ENCODE measurements around the gene PGK1. TPM values are rescaled to one million over a fixed set of nuclear protein-coding genes. Genes with fewer than 3 reads are reported as not detected.
"Not testable (repeated sequence)": the region's sequence is repeated elsewhere in the genome, so short reads cannot be mapped to it uniquely, and the experiment has no call there.

The PGK1 gene
- polyA plus RNA-seq, 3 donors = 292 to 1,007 (median 923) TPM

DNA sequence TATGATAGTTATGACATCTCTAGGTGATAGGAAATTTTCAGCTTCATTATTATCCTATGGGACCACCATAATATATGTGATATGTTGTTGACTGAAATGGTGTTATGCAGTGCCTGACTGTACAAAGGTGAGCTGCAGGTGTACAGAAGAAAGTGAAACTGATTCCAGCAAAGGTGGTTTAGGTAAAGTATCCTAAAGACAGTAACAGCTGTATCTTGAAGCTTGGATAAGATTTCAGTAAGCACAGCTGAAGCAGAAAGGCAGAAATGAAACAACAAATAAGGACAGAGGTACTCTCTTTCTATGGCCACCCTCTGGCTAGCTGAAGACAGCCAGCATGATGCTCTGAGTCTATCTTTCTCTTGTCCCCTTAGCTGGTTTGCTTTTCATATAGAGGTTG, 30.0 kb upstream of the PGK1 start:
- peaks cover 4 to 26% (median 16%) of the 10 kb centered on the region in 7 donors for H3K9me3 Mint-ChIP-seq

DNA sequence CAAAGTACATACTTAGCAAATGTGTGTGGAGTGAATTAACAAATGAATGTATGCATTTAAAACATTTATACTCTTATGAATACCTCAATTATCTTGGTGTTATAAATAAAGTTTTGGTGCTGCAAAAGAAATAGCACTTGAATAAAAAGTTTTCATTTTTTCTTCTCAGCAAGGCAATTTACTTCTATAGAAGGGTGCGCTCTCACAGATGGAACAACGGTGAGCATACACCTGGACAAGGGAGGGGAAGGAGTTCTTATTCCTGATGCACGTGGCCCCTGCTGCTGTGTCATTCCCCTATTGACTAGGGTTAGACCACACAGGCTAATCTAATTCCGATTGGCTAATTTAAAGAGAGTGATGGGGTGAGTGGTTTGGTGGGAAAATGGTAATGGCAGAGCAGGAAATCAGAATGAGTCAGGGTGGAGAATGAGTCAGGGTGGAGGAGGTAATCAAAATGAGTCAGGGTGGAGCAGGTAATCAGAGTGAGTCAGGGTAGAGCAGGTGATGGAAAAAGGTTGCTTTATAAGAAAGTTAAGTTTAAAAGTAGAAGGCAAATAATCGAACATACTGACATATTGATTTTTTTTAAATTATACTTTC, 28.2 kb upstream of the PGK1 start:
- Histone ChIP-seq H3K4me3 (replicated peaks in 1 of 3; ENCODE audit: low read depth in 2 of 3, low read length in 3 of 3) (no peak overlapping the region), H4K20me1 (ENCODE audit: insufficient read depth, low read length) (no peaks in the 10 kb centered on the region), H3K9me3 (replicated peaks in 1 of 2; ENCODE audit: control insufficient read depth in 1 of 2, insufficient read depth in 1 of 2, low read length in 2 of 2) (peaks cover 0 to 9% of the 10 kb centered on the region in 2 donors), H3K36me3 (replicated peaks in 1 of 2; ENCODE audit: control insufficient read depth in 1 of 2, insufficient read depth in 2 of 2, low read length in 2 of 2) (no peaks in the 10 kb centered on the region), H3K9ac (ENCODE audit: insufficient read depth, low read length, poor library complexity, severe bottlenecking) (no peak overlapping the region), H2AFZ (ENCODE audit: insufficient read depth, low read depth, low read length, poor library complexity, severe bottlenecking) (no peak overlapping the region), H3K4me2 (replicated peaks; ENCODE audit: extremely low read depth, low read length, poor library complexity, severe bottlenecking) (no peak overlapping the region), H3K4me1 (ENCODE audit: control insufficient read depth in 1 of 2, insufficient read depth in 2 of 2, low read length in 2 of 2) (no peaks in the 10 kb centered on the region), H3K27me3 (ENCODE audit: control insufficient read depth in 2 of 2, insufficient read depth in 2 of 2, low read length in 2 of 2) (no peaks in the 10 kb centered on the region), H3K79me2 (ENCODE audit: insufficient read depth, low read length) (no peaks in the 10 kb centered on the region), H3K27ac (ENCODE audit: low read depth in 1 of 2, low read length in 2 of 2) (no peak overlapping the region)
- no CpG with 5 or more reads among the region's 5 CpGs for WGBS (ENCODE audit: insufficient coverage)
- TF ChIP-seq, protein P1, sequence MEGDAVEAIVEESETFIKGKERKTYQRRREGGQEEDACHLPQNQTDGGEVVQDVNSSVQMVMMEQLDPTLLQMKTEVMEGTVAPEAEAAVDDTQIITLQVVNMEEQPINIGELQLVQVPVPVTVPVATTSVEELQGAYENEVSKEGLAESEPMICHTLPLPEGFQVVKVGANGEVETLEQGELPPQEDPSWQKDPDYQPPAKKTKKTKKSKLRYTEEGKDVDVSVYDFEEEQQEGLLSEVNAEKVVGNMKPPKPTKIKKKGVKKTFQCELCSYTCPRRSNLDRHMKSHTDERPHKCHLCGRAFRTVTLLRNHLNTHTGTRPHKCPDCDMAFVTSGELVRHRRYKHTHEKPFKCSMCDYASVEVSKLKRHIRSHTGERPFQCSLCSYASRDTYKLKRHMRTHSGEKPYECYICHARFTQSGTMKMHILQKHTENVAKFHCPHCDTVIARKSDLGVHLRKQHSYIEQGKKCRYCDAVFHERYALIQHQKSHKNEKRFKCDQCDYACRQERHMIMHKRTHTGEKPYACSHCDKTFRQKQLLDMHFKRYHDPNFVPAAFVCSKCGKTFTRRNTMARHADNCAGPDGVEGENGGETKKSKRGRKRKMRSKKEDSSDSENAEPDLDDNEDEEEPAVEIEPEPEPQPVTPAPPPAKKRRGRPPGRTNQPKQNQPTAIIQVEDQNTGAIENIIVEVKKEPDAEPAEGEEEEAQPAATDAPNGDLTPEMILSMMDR (IDR thresholded peaks at IDR 0.05) = no peak
- Mint-ChIP-seq H3K36me3 (no peaks in the 10 kb centered on the region), H3K4me3 (no peak overlapping the region), H3K27me3 (ENCODE audit: low read depth in 3 of 3) (no peaks in the 10 kb centered on the region), H3K4me1 (no peaks in the 10 kb centered on the region), H3K27ac (no peak overlapping the region), H3K9me3 (peaks cover 4 to 26% (median 15%) of the 10 kb centered on the region in 7 donors)
- no peak for DNase-seq
- intact Hi-C loops (cut with micrococcal nuclease) = no loop called here

More for the DNA sequence above, 30.0 kb upstream of the PGK1 start:
- TF ChIP-seq, protein P1 (IDR thresholded peaks at IDR 0.05) = no peak
- no peak overlapping the region for H3K9ac ChIP-seq (ENCODE audit: insufficient read depth, low read length, poor library complexity, severe bottlenecking)
- H3K27ac ChIP-seq (ENCODE audit: low read depth in 1 of 2, low read length in 2 of 2) = no peak overlapping the region
- no peaks in the 10 kb centered on the region for H3K27me3 ChIP-seq (ENCODE audit: control insufficient read depth in 2 of 2, insufficient read depth in 2 of 2, low read length in 2 of 2)
- peaks cover 3 to 13% of the 10 kb centered on the region in 2 donors for H3K9me3 ChIP-seq (replicated peaks in 1 of 2; ENCODE audit: control insufficient read depth in 1 of 2, insufficient read depth in 1 of 2, low read length in 2 of 2)
- no peak overlapping the region for H3K4me3 ChIP-seq (replicated peaks in 1 of 3; ENCODE audit: low read depth in 2 of 3, low read length in 3 of 3)
- H3K79me2 ChIP-seq (ENCODE audit: insufficient read depth, low read length) = no peaks in the 10 kb centered on the region
- no peak overlapping the region for H2AFZ ChIP-seq (ENCODE audit: insufficient read depth, low read depth, low read length, poor library complexity, severe bottlenecking)
- intact Hi-C loops (cut with micrococcal nuclease) = no loop called here
- H3K27me3 Mint-ChIP-seq (ENCODE audit: low read depth in 3 of 3) = no peaks in the 10 kb centered on the region
- no peaks in the 10 kb centered on the region for H3K4me1 Mint-ChIP-seq
- no peak overlapping the region for H3K27ac Mint-ChIP-seq
- H3K4me1 ChIP-seq (ENCODE audit: control insufficient read depth in 1 of 2, insufficient read depth in 2 of 2, low read length in 2 of 2) = no peaks in the 10 kb centered on the region
- DNase-seq = no peak
- H3K4me2 ChIP-seq (replicated peaks; ENCODE audit: extremely low read depth, low read length, poor library complexity, severe bottlenecking) = no peak overlapping the region
- no peaks in the 10 kb centered on the region for H4K20me1 ChIP-seq (ENCODE audit: insufficient read depth, low read length)
- no peaks in the 10 kb centered on the region for H3K36me3 ChIP-seq (replicated peaks in 1 of 2; ENCODE audit: control insufficient read depth in 1 of 2, insufficient read depth in 2 of 2, low read length in 2 of 2)
- H3K36me3 Mint-ChIP-seq = no peaks in the 10 kb centered on the region
- H3K4me3 Mint-ChIP-seq = no peak overlapping the region

DNA sequence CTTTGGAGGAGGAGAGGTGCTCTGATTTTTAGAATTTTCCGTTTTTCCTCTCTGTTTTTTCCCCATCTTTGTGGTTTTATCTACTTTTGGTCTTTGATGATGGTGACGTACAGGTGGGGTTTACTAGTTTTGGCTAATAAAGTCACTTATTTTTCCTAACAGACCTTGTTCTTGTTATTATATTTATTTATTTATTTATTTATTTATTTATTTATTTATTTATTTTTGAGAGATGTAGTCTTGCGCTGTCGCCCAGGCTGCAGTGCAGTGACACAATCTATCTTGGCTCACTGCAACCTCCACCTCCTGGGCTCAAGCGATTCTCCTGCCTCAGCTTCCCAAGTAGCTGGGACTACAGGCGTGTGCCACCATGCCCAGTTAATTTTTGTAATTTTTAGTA, 22.6 kb upstream of the PGK1 start:
- H4K20me1 ChIP-seq (ENCODE audit: insufficient read depth, low read length); H3K4me3 Mint-ChIP-seq; H3K36me3 Mint-ChIP-seq; intact Hi-C loops (cut with micrococcal nuclease); DNase-seq; H3K4me1 Mint-ChIP-seq; H3K4me1 ChIP-seq (ENCODE audit: control insufficient read depth in 1 of 2, insufficient read depth in 2 of 2, low read length in 2 of 2); H3K36me3 ChIP-seq (replicated peaks in 1 of 2; ENCODE audit: control insufficient read depth in 1 of 2, insufficient read depth in 2 of 2, low read length in 2 of 2); H3K27me3 ChIP-seq (ENCODE audit: control insufficient read depth in 2 of 2, insufficient read depth in 2 of 2, low read length in 2 of 2); H3K9me3 ChIP-seq (replicated peaks in 1 of 2; ENCODE audit: control insufficient read depth in 1 of 2, insufficient read depth in 1 of 2, low read length in 2 of 2); H3K4me2 ChIP-seq (replicated peaks; ENCODE audit: extremely low read depth, low read length, poor library complexity, severe bottlenecking); H3K4me3 ChIP-seq (replicated peaks in 1 of 3; ENCODE audit: low read depth in 2 of 3, low read length in 3 of 3); H3K79me2 ChIP-seq (ENCODE audit: insufficient read depth, low read length); H3K27ac ChIP-seq (ENCODE audit: low read depth in 1 of 2, low read length in 2 of 2); H3K9ac ChIP-seq (ENCODE audit: insufficient read depth, low read length, poor library complexity, severe bottlenecking); H2AFZ ChIP-seq (ENCODE audit: insufficient read depth, low read depth, low read length, poor library complexity, severe bottlenecking); H3K27me3 Mint-ChIP-seq (ENCODE audit: low read depth in 3 of 3): not testable (repeated sequence)
- Mint-ChIP-seq H3K9me3 (peaks cover 0 to 12% (median 5%) of the 10 kb centered on the region in 7 donors), H3K27ac (peak overlapping the region in 1 of 7 donors; percentile 45)
- WGBS (ENCODE audit: insufficient coverage) = no CpG with 5 or more reads among the region's 6 CpGs

Data from CD14-positive monocyte (primary cell).